Measurements from ENCODE around the gene UNC93A.

DNA sequence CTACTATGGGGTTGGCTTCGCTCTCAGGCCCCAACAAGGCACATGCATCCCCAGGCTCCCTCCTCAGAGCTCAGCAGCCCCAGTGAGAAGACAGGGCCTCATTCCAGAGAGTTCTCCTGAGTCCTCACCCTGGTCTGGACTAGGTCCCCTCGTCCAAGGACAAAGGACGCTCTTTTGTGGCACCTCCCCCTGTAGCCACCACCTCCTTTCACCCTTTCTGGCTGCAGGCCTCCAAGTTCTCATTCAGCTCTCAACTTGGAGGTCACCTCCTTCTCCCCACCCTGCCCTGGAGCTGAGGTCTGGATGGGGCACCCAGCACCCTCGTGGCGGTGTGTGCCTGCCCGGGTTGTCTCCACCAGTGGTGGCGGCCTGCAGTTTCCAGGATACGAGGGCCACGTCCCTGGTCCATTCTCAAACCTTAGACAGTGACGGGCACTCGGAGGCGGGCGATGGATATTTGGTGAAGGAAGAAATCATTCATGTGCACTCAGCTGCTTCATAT is 2.5 kb downstream of the UNC93A start:
- TF ChIP-seq, protein P1, sequence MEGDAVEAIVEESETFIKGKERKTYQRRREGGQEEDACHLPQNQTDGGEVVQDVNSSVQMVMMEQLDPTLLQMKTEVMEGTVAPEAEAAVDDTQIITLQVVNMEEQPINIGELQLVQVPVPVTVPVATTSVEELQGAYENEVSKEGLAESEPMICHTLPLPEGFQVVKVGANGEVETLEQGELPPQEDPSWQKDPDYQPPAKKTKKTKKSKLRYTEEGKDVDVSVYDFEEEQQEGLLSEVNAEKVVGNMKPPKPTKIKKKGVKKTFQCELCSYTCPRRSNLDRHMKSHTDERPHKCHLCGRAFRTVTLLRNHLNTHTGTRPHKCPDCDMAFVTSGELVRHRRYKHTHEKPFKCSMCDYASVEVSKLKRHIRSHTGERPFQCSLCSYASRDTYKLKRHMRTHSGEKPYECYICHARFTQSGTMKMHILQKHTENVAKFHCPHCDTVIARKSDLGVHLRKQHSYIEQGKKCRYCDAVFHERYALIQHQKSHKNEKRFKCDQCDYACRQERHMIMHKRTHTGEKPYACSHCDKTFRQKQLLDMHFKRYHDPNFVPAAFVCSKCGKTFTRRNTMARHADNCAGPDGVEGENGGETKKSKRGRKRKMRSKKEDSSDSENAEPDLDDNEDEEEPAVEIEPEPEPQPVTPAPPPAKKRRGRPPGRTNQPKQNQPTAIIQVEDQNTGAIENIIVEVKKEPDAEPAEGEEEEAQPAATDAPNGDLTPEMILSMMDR (IDR thresholded peaks at IDR 0.05): no peak
- no peak for TF ChIP-seq POLR2A (IDR thresholded peaks at IDR 0.05)

Data from breast epithelium (tissue), 3 donors.